ENCODE results near the gene TRAPPC11. TPM values are rescaled to one million over a fixed set of nuclear protein-coding genes. Genes with fewer than 3 reads are reported as not detected.

Gene TRAPPC11
- total and polyA plus RNA-seq, 2 of the 13 experiments (the other 11 are each of a cell fraction or from before 2014, with no cell fraction given) = 18.0 to 23.2 TPM

- TF ChIP-seq AFF4 (CRISPR knock-in tag; IDR thresholded peaks at IDR 0.05) (no peak), NR2F6 (IDR thresholded peaks at IDR 0.05) (peak; percentile 50; the same call in 1 of the 2 replicates), NR2F6 (CRISPR knock-in tag; IDR thresholded peaks at IDR 0.05) (peak; percentile 56; the same call in 1 of the 2 replicates), ZNF660 (CRISPR knock-in tag; IDR thresholded peaks at IDR 0.05; ENCODE audit: borderline replicate concordance, low read depth) (no peak), SCMH1 (CRISPR knock-in tag; IDR thresholded peaks at IDR 0.05; ENCODE audit: borderline replicate concordance) (no peak), TBL1XR1 (IDR thresholded peaks at IDR 0.05; ENCODE audit: borderline replicate concordance, low read length, partially characterized antibody) (peak; percentile 65), KDM5B (CRISPR knock-in tag; IDR thresholded peaks at IDR 0.05; ENCODE audit: borderline replicate concordance) (no peak), PITX1 (CRISPR knock-in tag; IDR thresholded peaks at IDR 0.05) (peak; percentile 67; the same call in 1 of the 2 replicates), PHF20 (CRISPR knock-in tag; IDR thresholded peaks at IDR 0.05) (no peak), RARA (CRISPR knock-in tag; IDR thresholded peaks at IDR 0.05) (peak; percentile 82), IKZF1 (IDR thresholded peaks at IDR 0.05) (no peak), ZNF816 (CRISPR knock-in tag; IDR thresholded peaks at IDR 0.05; ENCODE audit: borderline replicate concordance) (no peak), KAT7 (CRISPR knock-in tag; IDR thresholded peaks at IDR 0.05; ENCODE audit: borderline replicate concordance) (no peak), RFX3 (CRISPR knock-in tag; IDR thresholded peaks at IDR 0.05) (peak; percentile 52), NR2F2 (IDR thresholded peaks at IDR 0.05; ENCODE audit: borderline replicate concordance, low read depth) (0 out of 2 replicates have a peak, but pooled peaks have one; percentile 51), FOXK2 (IDR thresholded peaks at IDR 0.05) (no peak), ZNF598 (CRISPR knock-in tag; IDR thresholded peaks at IDR 0.05; ENCODE audit: borderline replicate concordance) (no peak), DNMT1 (CRISPR knock-in tag; IDR thresholded peaks at IDR 0.05) (no peak), NCOA2 (CRISPR knock-in tag; IDR thresholded peaks at IDR 0.05) (peak; percentile 90), TOPORS (CRISPR knock-in tag; IDR thresholded peaks at IDR 0.05) (0 out of 2 replicates have a peak, but pooled peaks have one; percentile 68), ZNF329 (CRISPR knock-in tag; IDR thresholded peaks at IDR 0.05; ENCODE audit: low read depth) (no peak), KDM3A (CRISPR knock-in tag; IDR thresholded peaks at IDR 0.05; ENCODE audit: low read depth) (0 out of 2 replicates have a peak, but pooled peaks have one; percentile 32), PAWR (CRISPR knock-in tag; IDR thresholded peaks at IDR 0.05; ENCODE audit: borderline replicate concordance) (no peak), ZNF292 (CRISPR knock-in tag; IDR thresholded peaks at IDR 0.05; ENCODE audit: borderline replicate concordance, low read depth) (no peak)
- TF ChIP-seq, protein P1, sequence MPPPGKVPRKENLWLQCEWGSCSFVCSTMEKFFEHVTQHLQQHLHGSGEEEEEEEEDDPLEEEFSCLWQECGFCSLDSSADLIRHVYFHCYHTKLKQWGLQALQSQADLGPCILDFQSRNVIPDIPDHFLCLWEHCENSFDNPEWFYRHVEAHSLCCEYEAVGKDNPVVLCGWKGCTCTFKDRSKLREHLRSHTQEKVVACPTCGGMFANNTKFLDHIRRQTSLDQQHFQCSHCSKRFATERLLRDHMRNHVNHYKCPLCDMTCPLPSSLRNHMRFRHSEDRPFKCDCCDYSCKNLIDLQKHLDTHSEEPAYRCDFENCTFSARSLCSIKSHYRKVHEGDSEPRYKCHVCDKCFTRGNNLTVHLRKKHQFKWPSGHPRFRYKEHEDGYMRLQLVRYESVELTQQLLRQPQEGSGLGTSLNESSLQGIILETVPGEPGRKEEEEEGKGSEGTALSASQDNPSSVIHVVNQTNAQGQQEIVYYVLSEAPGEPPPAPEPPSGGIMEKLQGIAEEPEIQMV (CRISPR knock-in tag; IDR thresholded peaks at IDR 0.05; ENCODE audit: low read depth) = no peak
- TF ChIP-seq, protein P2, sequence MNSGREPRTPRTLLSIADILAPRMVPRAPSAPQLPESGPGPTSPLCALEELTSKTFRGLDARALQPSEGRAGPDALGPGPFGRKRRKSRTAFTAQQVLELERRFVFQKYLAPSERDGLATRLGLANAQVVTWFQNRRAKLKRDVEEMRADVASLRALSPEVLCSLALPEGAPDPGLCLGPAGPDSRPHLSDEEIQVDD (CRISPR knock-in tag; IDR thresholded peaks at IDR 0.05; ENCODE audit: borderline replicate concordance) = no peak
- TF ChIP-seq, protein P3, sequence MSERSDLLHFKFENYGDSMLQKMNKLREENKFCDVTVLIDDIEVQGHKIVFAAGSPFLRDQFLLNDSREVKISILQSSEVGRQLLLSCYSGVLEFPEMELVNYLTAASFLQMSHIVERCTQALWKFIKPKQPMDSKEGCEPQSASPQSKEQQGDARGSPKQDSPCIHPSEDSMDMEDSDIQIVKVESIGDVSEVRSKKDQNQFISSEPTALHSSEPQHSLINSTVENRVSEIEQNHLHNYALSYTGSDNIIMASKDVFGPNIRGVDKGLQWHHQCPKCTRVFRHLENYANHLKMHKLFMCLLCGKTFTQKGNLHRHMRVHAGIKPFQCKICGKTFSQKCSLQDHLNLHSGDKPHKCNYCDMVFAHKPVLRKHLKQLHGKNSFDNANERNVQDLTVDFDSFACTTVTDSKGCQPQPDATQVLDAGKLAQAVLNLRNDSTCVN (CRISPR knock-in tag; IDR thresholded peaks at IDR 0.05; ENCODE audit: borderline replicate concordance) = no peak
These were observed 40.4 kb upstream of the TRAPPC11 start (continued) for GRCh38 chr4:183618681-183619080.
